PC-3 (cell line): Measurements from ENCODE around the gene SIK1. TPM values are rescaled to one million over a fixed set of nuclear protein-coding genes. Genes with fewer than 3 reads are reported as not detected.
"Not testable (repeated sequence)": the region's sequence is repeated elsewhere in the genome, so short reads cannot be mapped to it uniquely, and the experiment has no call there.

ENCODE experiments used
- ATAC-seq: fragments of 200-7000 bp; cut with Tn5 transposase; 2 replicates; pipeline ENCODE4 v1.9.1; 2020; ENCODE audit warnings: mild to moderate bottlenecking, moderate library complexity
- BruUV-seq: library from RNA; stranded (reverse); fragments of 400-500 nt; replicated peaks from 2 replicates; lab custom pipeline; 2021; lab: Mats Ljungman, UMichigan
- CTCF ChIA-PET: fragments of 300-600 bp; sonication (Branson Sonifier 250); formaldehyde crosslinking; loops from one replicate; lab custom pipeline; 2022; ENCODE audit warnings: antibody characterized with exemption; lab: Charles Lee
- POLR2A ChIA-PET: fragments of 300-600 bp; sonication (Branson Sonifier 250); formaldehyde crosslinking; loops from one replicate; lab custom pipeline; 2022; ENCODE audit warnings: antibody characterized with exemption; ENCODE audit not compliant: unreplicated experiment; lab: Charles Lee
- DNase-seq: peaks from one replicate; pipeline ENCODE4 v3.0.0-alpha.2; 2015
- H2AFZ ChIP-seq: fragments of 300-600 bp; sonication (generic); 2 replicates; pipeline ENCODE4 v1.6.0; 2016; ENCODE audit warnings: antibody characterized with exemption, low read length
- H3F3A ChIP-seq: fragments of 300-600 bp; sonication (generic); one replicate; pipeline ENCODE4 v1.6.0; 2017; ENCODE audit warnings: antibody characterized with exemption, low read length, control low read depth, mild to moderate bottlenecking; ENCODE audit not compliant: unreplicated experiment
- H3K27ac ChIP-seq: fragments of 300-600 bp; sonication (generic); 2 replicates; pipeline ENCODE4 v1.5.1; 2016; ENCODE audit warnings: mild to moderate bottlenecking, low read length
- H3K27me3 ChIP-seq: fragments of 300-600 bp; sonication (generic); 2 replicates; pipeline ENCODE4 v1.6.1; 2016; ENCODE audit warnings: low read length, mixed read lengths
- H3K36me3 ChIP-seq: fragments of 300-600 bp; sonication (generic); 2 replicates; pipeline ENCODE4 v1.6.1; 2016; ENCODE audit warnings: low read depth, mixed run types, low read length, mixed read lengths
- H3K4me1 ChIP-seq: fragments of 300-600 bp; sonication (generic); 2 replicates; pipeline ENCODE4 v1.5.1; 2016; ENCODE audit warnings: low read length; ENCODE audit not compliant: insufficient read depth
- H3K4me2 ChIP-seq: fragments of 300-600 bp; sonication (generic); 2 replicates; pipeline ENCODE4 v1.6.0; 2016; ENCODE audit warnings: low read length
- H3K4me3 ChIP-seq: fragments of 300-600 bp; sonication (generic); 2 replicates; pipeline ENCODE4 v1.5.1; 2016; ENCODE audit warnings: mild to moderate bottlenecking, low read length, mixed read lengths
- H3K79me2 ChIP-seq: fragments of 300-600 bp; sonication (generic); 2 replicates; pipeline ENCODE4 v1.6.1; 2017; ENCODE audit warnings: low read length, mixed read lengths
- H3K9ac ChIP-seq: fragments of 300-600 bp; sonication (generic); 2 replicates; pipeline ENCODE4 v1.6.0; 2016; ENCODE audit warnings: mild to moderate bottlenecking, low read length
- H3K9me2 ChIP-seq: fragments of 300-600 bp; sonication (generic); replicated peaks from 2 replicates; pipeline ENCODE4 v1.6.1; 2016; ENCODE audit warnings: mixed run types, low read length, mixed read lengths
- H3K9me3 ChIP-seq: fragments of 300-600 bp; sonication (generic); 2 replicates; pipeline ENCODE4 v1.6.1; 2016; ENCODE audit warnings: low read length, mixed read lengths
- H4K20me1 ChIP-seq: fragments of 300-600 bp; sonication (generic); 2 replicates; pipeline ENCODE4 v1.6.1; 2016; ENCODE audit warnings: low read length, mixed read lengths
- intact Hi-C: fragments of 100-400 bp; cut with micrococcal nuclease; formaldehyde crosslinking; loops from 2 replicates; pipeline ENCODE4 v1.9.0; 2023
- total RNA-seq: library from RNA; depleted of rRNA; stranded (reverse); fragments of >200 nt; gene quantifications from 2 replicates; pipeline ENCODE4 v1.2.3, GENCODE V29; 2014

SIK1 gene
- total RNA-seq, 1 experiment from 2014 or later = 107 TPM

- H3K79me2 ChIP-seq, intact Hi-C loops, H3K9me3 ChIP-seq, H3K9me2 ChIP-seq, H3F3A ChIP-seq, POLR2A ChIA-PET, H3K27me3 ChIP-seq, ATAC-seq, H3K4me3 ChIP-seq, CTCF ChIA-PET, H4K20me1 ChIP-seq, H3K4me1 ChIP-seq, H3K36me3 ChIP-seq, H3K27ac ChIP-seq, BruUV-seq, H3K9ac ChIP-seq, DNase-seq, H2AFZ ChIP-seq, H3K4me2 ChIP-seq: not testable (repeated sequence)
These were observed 15.6 kb upstream of the SIK1 start for GRCh38 chr21:43442571-43442970.

DNA sequence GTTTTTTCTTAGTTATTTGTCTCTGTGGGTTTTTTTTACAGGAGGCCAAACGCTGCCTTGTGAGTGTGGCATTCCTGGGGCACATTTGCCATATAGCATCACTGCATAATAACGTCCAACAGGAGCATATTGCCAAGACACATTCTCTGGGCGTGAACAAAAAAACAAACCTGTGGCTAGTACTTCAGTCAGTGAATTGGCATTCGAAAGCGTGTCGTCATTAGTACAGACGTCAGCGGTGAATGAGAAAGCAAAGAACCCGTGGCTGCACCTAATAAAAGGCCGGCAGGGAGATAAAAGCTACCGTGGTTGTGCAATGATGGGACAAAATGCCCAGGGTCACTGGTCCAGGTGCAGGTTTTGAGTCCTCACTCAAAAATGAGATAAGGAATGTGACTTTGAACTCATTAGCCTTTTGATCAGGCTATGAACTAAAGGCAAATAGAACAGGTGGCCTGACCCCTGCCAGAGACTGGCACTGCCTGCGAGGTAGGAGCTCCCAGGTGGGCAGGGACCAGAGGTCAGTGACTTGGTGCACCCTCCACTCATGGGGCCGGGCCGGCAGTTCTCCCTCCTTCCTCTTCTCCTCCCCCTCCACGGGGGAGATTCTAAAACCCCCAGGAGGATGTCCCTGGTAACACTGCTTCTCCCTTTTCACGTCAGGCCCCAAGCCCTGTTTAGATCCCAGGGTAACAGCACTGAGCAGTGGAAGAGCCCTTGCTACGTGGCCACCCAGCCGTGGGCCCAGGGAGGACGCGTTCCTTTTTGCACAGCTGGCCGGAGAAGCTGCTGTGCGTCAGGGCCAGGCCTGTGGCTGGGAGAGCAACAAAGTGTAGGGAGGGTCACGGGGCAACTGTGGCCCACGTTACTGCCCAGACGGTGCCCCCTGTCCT lies 14.2 kb upstream of the SIK1 start:
- H3K4me2 ChIP-seq, H3K9ac ChIP-seq, H3K27me3 ChIP-seq, H3F3A ChIP-seq, CTCF ChIA-PET, DNase-seq, H3K4me1 ChIP-seq, H3K4me3 ChIP-seq, H3K79me2 ChIP-seq, H3K9me3 ChIP-seq, H2AFZ ChIP-seq, BruUV-seq, H3K27ac ChIP-seq, H3K36me3 ChIP-seq, H4K20me1 ChIP-seq, POLR2A ChIA-PET, intact Hi-C loops, H3K9me2 ChIP-seq, ATAC-seq: not testable (repeated sequence)

GRCh38 chr21:43439316-43440075 lies 12.6 kb upstream of the SIK1 start:
- H4K20me1 ChIP-seq, H3K9ac ChIP-seq, BruUV-seq, H3K27ac ChIP-seq, H3K4me2 ChIP-seq, H3K4me3 ChIP-seq, CTCF ChIA-PET, DNase-seq, H2AFZ ChIP-seq, H3K36me3 ChIP-seq, H3K4me1 ChIP-seq, intact Hi-C loops, H3K79me2 ChIP-seq, ATAC-seq, H3F3A ChIP-seq, H3K27me3 ChIP-seq, POLR2A ChIA-PET, H3K9me2 ChIP-seq, H3K9me3 ChIP-seq: not testable (repeated sequence)

DNA sequence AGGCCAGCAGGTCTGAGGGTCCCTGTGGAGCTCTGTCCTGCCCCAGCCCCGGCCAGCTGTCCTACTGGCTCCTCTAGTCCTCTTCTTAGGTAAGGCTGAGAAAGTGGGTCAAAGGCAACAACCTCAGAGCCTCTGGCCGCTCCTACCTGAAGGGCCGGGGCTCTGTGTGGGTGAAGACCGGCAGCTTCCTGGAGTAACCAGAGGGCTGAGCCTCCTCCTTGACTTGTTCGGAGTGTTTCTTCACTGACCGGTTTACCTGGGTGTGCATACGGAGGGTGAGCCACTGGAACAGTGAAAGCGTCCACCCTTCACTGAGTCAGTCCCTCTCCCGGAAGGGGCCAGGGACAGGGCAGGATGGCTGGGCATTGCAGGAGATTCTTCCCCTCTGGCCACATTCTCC lies 9.3 kb upstream of the SIK1 start:
- H3K9me2 ChIP-seq, CTCF ChIA-PET: not testable (repeated sequence)

DNA sequence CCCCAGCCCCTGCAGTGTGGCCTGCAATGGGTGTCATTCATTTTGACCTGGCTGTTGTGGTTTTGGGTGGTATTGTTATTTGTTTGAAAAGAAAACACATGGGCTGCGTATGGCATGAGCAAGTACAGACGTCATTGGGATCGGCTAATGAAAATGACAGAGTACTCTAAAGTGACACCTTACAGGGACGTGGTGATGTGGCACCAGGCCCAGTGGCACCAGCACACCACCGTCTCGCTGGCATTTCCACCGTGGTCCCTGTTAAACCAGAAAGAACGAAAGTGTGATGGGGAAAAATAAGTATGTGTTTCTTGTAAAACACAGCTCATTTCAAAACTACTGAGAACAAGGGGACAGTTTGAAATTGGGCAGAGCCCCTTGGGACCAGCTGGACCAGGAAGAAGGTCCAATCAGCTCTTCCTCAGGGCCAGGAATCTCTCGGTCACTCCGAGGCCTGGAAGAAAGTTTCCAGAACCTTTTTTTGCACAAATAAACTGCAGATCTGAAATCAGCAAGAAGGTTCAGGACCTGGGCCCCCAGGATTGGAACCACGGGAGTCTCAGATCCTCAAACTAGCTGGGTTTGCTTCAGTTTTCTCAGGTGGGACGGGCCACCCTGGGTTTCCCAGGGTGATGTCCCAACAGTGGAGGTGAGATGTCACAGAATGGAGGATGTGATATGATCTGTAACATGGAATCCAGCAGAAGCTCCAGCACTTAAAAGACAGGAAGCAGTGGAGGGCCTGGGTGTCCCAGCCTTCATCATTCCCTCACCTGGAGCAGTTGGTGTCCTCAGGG lies 6.6 kb upstream of the SIK1 start:
- H3K9ac ChIP-seq, H3K79me2 ChIP-seq, H3K9me3 ChIP-seq, H3K27me3 ChIP-seq, H3K36me3 ChIP-seq, H2AFZ ChIP-seq, H3K4me3 ChIP-seq, ATAC-seq, H3K27ac ChIP-seq, POLR2A ChIA-PET, H3K4me1 ChIP-seq, H3K9me2 ChIP-seq, intact Hi-C loops, CTCF ChIA-PET, H3F3A ChIP-seq, H3K4me2 ChIP-seq, DNase-seq, BruUV-seq, H4K20me1 ChIP-seq: not testable (repeated sequence)

More for the DNA sequence above, 9.3 kb upstream of the SIK1 start:
- H3K9ac ChIP-seq, H3F3A ChIP-seq, H3K4me2 ChIP-seq, H3K79me2 ChIP-seq, H3K27ac ChIP-seq, BruUV-seq, H3K4me3 ChIP-seq, H3K4me1 ChIP-seq, ATAC-seq, H3K9me3 ChIP-seq, H4K20me1 ChIP-seq, H3K27me3 ChIP-seq, DNase-seq, H2AFZ ChIP-seq, intact Hi-C loops, H3K36me3 ChIP-seq, POLR2A ChIA-PET: not testable (repeated sequence)

GRCh38 chr21:43430830-43431416 lies 4.0 kb upstream of the SIK1 start:
- H3K9me2 ChIP-seq, H2AFZ ChIP-seq, H3K4me3 ChIP-seq, H3K9me3 ChIP-seq, DNase-seq, H3K27me3 ChIP-seq, H3K79me2 ChIP-seq, H3K36me3 ChIP-seq, intact Hi-C loops, BruUV-seq, H3F3A ChIP-seq, H3K9ac ChIP-seq, CTCF ChIA-PET, ATAC-seq, H4K20me1 ChIP-seq, POLR2A ChIA-PET, H3K4me2 ChIP-seq, H3K4me1 ChIP-seq, H3K27ac ChIP-seq: not testable (repeated sequence)
